MM.1S (cell line): ENCODE data around the gene SLC22A17.

Experiments used
- DNase-seq: peaks from one replicate; pipeline ENCODE4 v3.0.0-alpha.2; 2015
- H2AFZ ChIP-seq: fragments of 300-600 bp; sonication (generic); 2 replicates; pipeline ENCODE4 v1.6.0; 2016; ENCODE audit warnings: antibody characterized with exemption, low read length
- H3F3A ChIP-seq: fragments of 300-600 bp; sonication (generic); 2 replicates; pipeline ENCODE4 v1.6.1; 2016; ENCODE audit warnings: mild to moderate bottlenecking, antibody characterized with exemption, low read length, moderate library complexity, mixed read lengths; ENCODE audit not compliant: insufficient read depth
- H3K27ac ChIP-seq: fragments of 300-600 bp; sonication (generic); 2 replicates; pipeline ENCODE4 v1.5.1; 2016; ENCODE audit warnings: mild to moderate bottlenecking, low read length
- H3K27me3 ChIP-seq: fragments of 300-600 bp; sonication (generic); replicated peaks from 2 replicates; pipeline ENCODE4 v1.6.0; 2016; ENCODE audit warnings: low read length; ENCODE audit not compliant: insufficient read depth
- H3K36me3 ChIP-seq: fragments of 300-600 bp; sonication (generic); replicated peaks from 2 replicates; pipeline ENCODE4 v1.6.1; 2016; ENCODE audit warnings: mild to moderate bottlenecking, low read length, mixed read lengths; ENCODE audit not compliant: insufficient read depth
- H3K4me1 ChIP-seq: fragments of 300-600 bp; sonication (generic); 2 replicates; pipeline ENCODE4 v1.6.1; 2016; ENCODE audit warnings: low read length, mixed read lengths
- H3K4me2 ChIP-seq: fragments of 300-600 bp; sonication (generic); 2 replicates; pipeline ENCODE4 v1.6.0; 2016; ENCODE audit warnings: low read depth, low read length
- H3K4me3 ChIP-seq: fragments of 300-600 bp; sonication (generic); 2 replicates; pipeline ENCODE4 v1.5.1; 2016; ENCODE audit warnings: low read length, mixed read lengths
- H3K79me2 ChIP-seq: fragments of 300-600 bp; sonication (generic); 2 replicates; pipeline ENCODE4 v1.6.1; 2016; ENCODE audit warnings: mixed run types, low read length, mixed read lengths
- H3K9ac ChIP-seq: fragments of 300-600 bp; sonication (generic); 2 replicates; pipeline ENCODE4 v1.6.1; 2016; ENCODE audit warnings: low read length, mixed read lengths
- H3K9me2 ChIP-seq: fragments of 300-600 bp; sonication (generic); replicated peaks from 2 replicates; pipeline ENCODE4 v1.6.1; 2016; ENCODE audit warnings: mild to moderate bottlenecking, low read length, mixed read lengths; ENCODE audit not compliant: insufficient read depth
- H3K9me3 ChIP-seq: fragments of 300-600 bp; sonication (generic); replicated peaks from 2 replicates; pipeline ENCODE4 v1.6.1; 2016; ENCODE audit warnings: mild to moderate bottlenecking, low read length, mixed read lengths; ENCODE audit not compliant: insufficient read depth
- H4K20me1 ChIP-seq: fragments of 300-600 bp; sonication (generic); 2 replicates; pipeline ENCODE4 v1.6.1; 2016; ENCODE audit warnings: mild to moderate bottlenecking, low read length, moderate library complexity, mixed read lengths; ENCODE audit not compliant: insufficient read depth
- EZH2 ChIP-seq: fragments of 300-600 bp; sonication (generic); optimal IDR thresholded peaks from 2 replicates; pipeline ENCODE3; 2017; ENCODE audit warnings: low read depth, mild to moderate bottlenecking, antibody characterized with exemption, low read length, mixed read lengths
- EZH2phosphoT487 ChIP-seq: fragments of 300-600 bp; sonication (generic); IDR thresholded peaks from 2 replicates; pipeline ENCODE4 v1.6.1; 2018; ENCODE audit warnings: antibody characterized with exemption, low read length
- TF ChIP-seq, protein P1 (sequence below): fragments of 300-600 bp; sonication (generic); IDR thresholded peaks from 2 replicates; pipeline ENCODE4 v1.5.1; 2016; ENCODE audit warnings: antibody characterized with exemption, low read length, mixed read lengths

The SLC22A17 gene

DNA sequence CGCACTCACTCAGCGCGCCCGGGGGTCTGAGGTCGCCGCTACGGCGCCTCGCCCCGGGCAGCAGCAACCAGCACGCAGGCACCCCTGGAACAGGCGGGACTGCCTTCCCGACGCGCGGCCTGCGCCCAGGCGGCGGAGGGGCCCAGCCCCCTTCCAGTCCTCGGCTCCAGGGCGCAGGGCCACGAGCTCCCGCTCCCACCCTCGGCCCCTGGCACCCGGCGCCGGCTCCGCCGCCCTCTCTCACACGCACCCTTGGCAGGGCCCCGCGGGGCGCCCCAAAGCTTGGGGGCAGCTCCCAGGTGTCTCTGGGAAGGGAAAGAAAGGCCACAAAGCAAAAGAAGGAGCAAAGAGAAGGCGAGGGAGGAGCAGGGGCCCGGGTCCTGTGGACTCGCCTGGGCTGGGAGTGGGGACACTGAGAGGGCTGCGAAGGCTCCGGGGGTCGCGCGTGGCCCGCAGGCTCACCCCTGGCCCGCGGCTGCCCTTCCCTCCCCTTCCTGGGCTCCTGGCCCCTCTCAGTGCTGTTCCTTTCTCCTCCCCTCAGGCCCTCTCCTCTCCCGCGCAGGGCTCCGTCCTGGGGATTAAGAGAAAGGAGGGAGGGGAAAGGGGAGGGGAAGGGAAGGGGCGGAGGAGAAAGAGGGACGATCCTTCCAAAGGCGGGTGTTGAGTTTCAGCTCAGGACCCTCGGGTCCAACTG lies 13.2 kb upstream of the SLC22A17 start:
- no peak overlapping the region for H3K27ac ChIP-seq
- no peaks in the 10 kb centered on the region for H4K20me1 ChIP-seq
- TF ChIP-seq EZH2phosphoT487 (no peak), EZH2 (no peak)
- TF ChIP-seq, protein P1, sequence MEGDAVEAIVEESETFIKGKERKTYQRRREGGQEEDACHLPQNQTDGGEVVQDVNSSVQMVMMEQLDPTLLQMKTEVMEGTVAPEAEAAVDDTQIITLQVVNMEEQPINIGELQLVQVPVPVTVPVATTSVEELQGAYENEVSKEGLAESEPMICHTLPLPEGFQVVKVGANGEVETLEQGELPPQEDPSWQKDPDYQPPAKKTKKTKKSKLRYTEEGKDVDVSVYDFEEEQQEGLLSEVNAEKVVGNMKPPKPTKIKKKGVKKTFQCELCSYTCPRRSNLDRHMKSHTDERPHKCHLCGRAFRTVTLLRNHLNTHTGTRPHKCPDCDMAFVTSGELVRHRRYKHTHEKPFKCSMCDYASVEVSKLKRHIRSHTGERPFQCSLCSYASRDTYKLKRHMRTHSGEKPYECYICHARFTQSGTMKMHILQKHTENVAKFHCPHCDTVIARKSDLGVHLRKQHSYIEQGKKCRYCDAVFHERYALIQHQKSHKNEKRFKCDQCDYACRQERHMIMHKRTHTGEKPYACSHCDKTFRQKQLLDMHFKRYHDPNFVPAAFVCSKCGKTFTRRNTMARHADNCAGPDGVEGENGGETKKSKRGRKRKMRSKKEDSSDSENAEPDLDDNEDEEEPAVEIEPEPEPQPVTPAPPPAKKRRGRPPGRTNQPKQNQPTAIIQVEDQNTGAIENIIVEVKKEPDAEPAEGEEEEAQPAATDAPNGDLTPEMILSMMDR, result no peak
- no peak overlapping the region for H3K4me3 ChIP-seq
- H3K9me3 ChIP-seq, result no peaks in the 10 kb centered on the region
- H3K36me3 ChIP-seq, result no peaks in the 10 kb centered on the region
- no peaks in the 10 kb centered on the region for H3K9me2 ChIP-seq
- peaks cover 7% of the 10 kb centered on the region for H3K27me3 ChIP-seq
- H3K79me2 ChIP-seq, result no peaks in the 10 kb centered on the region
- no peak overlapping the region for H3K4me2 ChIP-seq
- no peak overlapping the region for H3K9ac ChIP-seq
- no peaks in the 10 kb centered on the region for H3F3A ChIP-seq
- no peak for DNase-seq
- H2AFZ ChIP-seq, result no peak overlapping the region
- H3K4me1 ChIP-seq, result no peaks in the 10 kb centered on the region

- H3K9me2 ChIP-seq, result no peaks in the 10 kb centered on the region
- no peaks in the 10 kb centered on the region for H3F3A ChIP-seq
- H3K4me3 ChIP-seq, result no peak within 1 kb of the TSS
- H3K9me3 ChIP-seq, result no peaks in the 10 kb centered on the region
- DNase-seq, result no peak
- H3K27ac ChIP-seq, result no peak within 1 kb of the TSS
- H3K27me3 ChIP-seq, result peaks cover 7% of the 10 kb centered on the region
- H4K20me1 ChIP-seq, result no peaks in the 10 kb centered on the region
- no peak within 1 kb of the TSS for H2AFZ ChIP-seq
- H3K4me1 ChIP-seq, result no peaks in the 10 kb centered on the region
- TF ChIP-seq, protein P1, result no peak
- no peak for TF ChIP-seq EZH2
- TF ChIP-seq EZH2phosphoT487, result no peak
- H3K79me2 ChIP-seq, result no peaks in the 10 kb centered on the region
- H3K4me2 ChIP-seq, result no peak within 1 kb of the TSS
- H3K36me3 ChIP-seq, result no peaks in the 10 kb centered on the region
- H3K9ac ChIP-seq, result no peak within 1 kb of the TSS
Observed at GRCh38 chr14:23365036-23365731, 12.5 kb upstream of the SLC22A17 start, which contains the start of gene EFS. Gene EFS (minus strand): TSS chr14:23365172. CDS start chr14:23365025, 147 bp downstream.

- Histone ChIP-seq H3K4me1 (no peaks in the 10 kb centered on the region), H3K4me2 (no peak overlapping the region), H3K79me2 (no peaks in the 10 kb centered on the region), H4K20me1 (no peaks in the 10 kb centered on the region), H3K27ac (no peak overlapping the region), H3K4me3 (no peak overlapping the region), H3K36me3 (no peaks in the 10 kb centered on the region), H3K9me2 (no peaks in the 10 kb centered on the region), H3K9ac (no peak overlapping the region), H2AFZ (no peak overlapping the region), H3F3A (no peaks in the 10 kb centered on the region), H3K27me3 (peaks cover 7% of the 10 kb centered on the region), H3K9me3 (no peaks in the 10 kb centered on the region)
- no peak for DNase-seq
- TF ChIP-seq EZH2, result no peak
- no peak for TF ChIP-seq EZH2phosphoT487
- TF ChIP-seq, protein P1, result no peak
Observed at GRCh38 chr14:23364164-23365035, 11.7 kb upstream of the SLC22A17 start.
